ENCODE results near the gene DUSP1.

GRCh38 chr5:172722327-172722815, 48.6 kb downstream of the DUSP1 start:
- TF ChIP-seq YY1 (IDR thresholded peaks at IDR 0.05; ENCODE audit: insufficient read depth, insufficient read length) (no peak), SUZ12 (IDR thresholded peaks at IDR 0.05; ENCODE audit: extremely low read depth, insufficient read depth, insufficient read length) (no peak), ZNF274 (IDR thresholded peaks at IDR 0.05; ENCODE audit: low read depth, low read length) (no peak)

Measured in NT2/D1 (cell line).